HT1080 (cell line): ENCODE data around the gene AFAP1. TPM values are rescaled to one million over a fixed set of nuclear protein-coding genes. Genes with fewer than 3 reads are reported as not detected.

Experiments
- DNase-seq: peaks from one replicate; pipeline ENCODE4 v3.0.0-alpha.2; 2015; ENCODE audit warnings: low read depth
- total RNA-seq: library from RNA; depleted of rRNA; stranded (reverse); fragments of >200 nt; shearing (Covaris generic); gene quantifications from 2 replicates; pipeline ENCODE4 v1.2.3, GENCODE V29; 2014

The AFAP1 gene
- total RNA-seq, 1 experiment from 2014 or later = 11.3 TPM

- DNase-seq = no peak
Observed at GRCh38 chr4:7894098-7894676, 45.5 kb downstream of the AFAP1 start.

GRCh38 chr4:7893539-7893938 is 46.1 kb downstream of the AFAP1 start:
- no peak for DNase-seq

- peak; percentile 66 for DNase-seq
Observed at GRCh38 chr4:7892212-7893019, 47.2 kb downstream of the AFAP1 start.

GRCh38 chr4:7890635-7891393 is 48.8 kb downstream of the AFAP1 start:
- DNase-seq = peak; percentile 82

- no peak for DNase-seq
Observed at GRCh38 chr4:7887436-7887835, 52.2 kb downstream of the AFAP1 start.

GRCh38 chr4:7886007-7886973 is 53.4 kb downstream of the AFAP1 start:
- DNase-seq = no peak

- DNase-seq = no peak
Observed at GRCh38 chr4:7885216-7886006, 54.2 kb downstream of the AFAP1 start.

GRCh38 chr4:7880683-7881082 is 59.0 kb downstream of the AFAP1 start:
- no peak for DNase-seq

- DNase-seq = no peak
Observed at GRCh38 chr4:7879127-7879526, 60.5 kb downstream of the AFAP1 start.

- no peak for DNase-seq
Observed at GRCh38 chr4:7878323-7878722, 61.3 kb downstream of the AFAP1 start.

- DNase-seq = no peak
Observed at GRCh38 chr4:7877176-7877575, 62.5 kb downstream of the AFAP1 start.

GRCh38 chr4:7876201-7876875 is 63.3 kb downstream of the AFAP1 start:
- DNase-seq = peak; percentile 65

GRCh38 chr4:7874838-7875237 is 64.8 kb downstream of the AFAP1 start:
- DNase-seq = no peak

- DNase-seq = no peak
Observed at GRCh38 chr4:7873881-7874280, 65.8 kb downstream of the AFAP1 start.

GRCh38 chr4:7872264-7872771 is 67.3 kb downstream of the AFAP1 start:
- DNase-seq = peak; percentile 18

- DNase-seq = no peak
Observed at GRCh38 chr4:7871356-7871755, 68.3 kb downstream of the AFAP1 start.

- no peak for DNase-seq
Observed at GRCh38 chr4:7868892-7869471, 70.7 kb downstream of the AFAP1 start.

- no peak for DNase-seq
Observed at GRCh38 chr4:7868436-7868775, 71.3 kb downstream of the AFAP1 start.
